HG03039 (cell line): ENCODE measurements around the gene NEUROG1.
"Not testable (repeated sequence)": the region's sequence is repeated elsewhere in the genome, so short reads cannot be mapped to it uniquely, and the experiment has no call there.

Experiments
- ATAC-seq: cut with Tn5 transposase; IDR thresholded peaks from one replicate; pipeline ENCODE4 v1.9.1; 2021; ENCODE audit warnings: mild to moderate bottlenecking, moderate library complexity; ENCODE audit not compliant: unreplicated experiment

NEUROG1 gene

GRCh38 chr5:135497971-135498636 lies 37.7 kb downstream of the NEUROG1 start:
- ATAC-seq: no peak

GRCh38 chr5:135495531-135495930 lies 40.2 kb downstream of the NEUROG1 start:
- ATAC-seq: not testable (repeated sequence)

GRCh38 chr5:135494196-135494595 lies 41.6 kb downstream of the NEUROG1 start:
- no peak for ATAC-seq

- no peak for ATAC-seq
These were observed 42.2 kb downstream of the NEUROG1 start for GRCh38 chr5:135493406-135494180.

GRCh38 chr5:135492319-135492626 lies 43.5 kb downstream of the NEUROG1 start:
- ATAC-seq: no peak

GRCh38 chr5:135491552-135492318 lies 44.0 kb downstream of the NEUROG1 start:
- no peak for ATAC-seq

GRCh38 chr5:135491038-135491551 lies 44.7 kb downstream of the NEUROG1 start:
- ATAC-seq: no peak

- no peak for ATAC-seq
These were observed 45.3 kb downstream of the NEUROG1 start for GRCh38 chr5:135490245-135491037.

GRCh38 chr5:135489466-135490244 lies 46.1 kb downstream of the NEUROG1 start:
- ATAC-seq: no peak

- no peak for ATAC-seq
These were observed 46.9 kb downstream of the NEUROG1 start for GRCh38 chr5:135488727-135489465.

GRCh38 chr5:135487839-135488514 lies 47.8 kb downstream of the NEUROG1 start:
- no peak for ATAC-seq

GRCh38 chr5:135487037-135487395 lies 48.7 kb downstream of the NEUROG1 start:
- no peak for ATAC-seq

GRCh38 chr5:135486131-135487036 lies 49.4 kb downstream of the NEUROG1 start:
- no peak for ATAC-seq

GRCh38 chr5:135484674-135485086 lies 51.1 kb downstream of the NEUROG1 start:
- ATAC-seq: no peak
